Natural killer cell (primary cell): ENCODE data around the gene RGS10. TPM values are rescaled to one million over a fixed set of nuclear protein-coding genes. Genes with fewer than 3 reads are reported as not detected.

Experiments
- ATAC-seq, 3 donors: fragments of 150-1000 bp in 2 of 3; fragments of 200-7000 bp in 1 of 3; cut with Tn5 transposase; 1 replicate in 1 of 3; 2 replicates in 2 of 3; pipeline ENCODE4 v1.10.0; 2021; ENCODE audit warnings: mild to moderate bottlenecking in 2 of 3, moderate library complexity in 2 of 3
- DNase-seq, 2 donors: peaks; one replicate each; pipeline versions ENCODE4 v3.0.0 to v3.0.0-alpha.2; 2013 to 2021; ENCODE audit warnings: mixed read lengths in 1 of 2
- H3K27ac ChIP-seq: one replicate; pipeline ENCODE4 v1.5.1; 2013; ENCODE audit warnings: mild to moderate bottlenecking, low read length
- H3K27me3 ChIP-seq: one replicate; pipeline ENCODE4 v1.6.1; 2013; ENCODE audit warnings: low read length; ENCODE audit not compliant: control insufficient read depth, insufficient read depth
- H3K36me3 ChIP-seq: one replicate; pipeline ENCODE4 v1.6.1; 2013; ENCODE audit warnings: low read length; ENCODE audit not compliant: control insufficient read depth, insufficient read depth
- H3K4me1 ChIP-seq: one replicate; pipeline ENCODE4 v1.6.1; 2013; ENCODE audit warnings: low read length; ENCODE audit not compliant: control insufficient read depth, insufficient read depth
- H3K4me3 ChIP-seq: one replicate; pipeline ENCODE4 v1.5.1; 2013; ENCODE audit warnings: low read length
- H3K9me3 ChIP-seq: one replicate; pipeline ENCODE4 v1.6.1; 2013; ENCODE audit warnings: low read length; ENCODE audit not compliant: control insufficient read depth, insufficient read depth
- H3K27ac Mint-ChIP-seq, 2 donors: one replicate each; pipeline ENCODE4 v1.8.0; 2022; ENCODE audit warnings: mild to moderate bottlenecking in 2 of 2, mixed read lengths in 2 of 2, moderate library complexity in 1 of 2
- H3K27me3 Mint-ChIP-seq, 2 donors: one replicate each; pipeline ENCODE4 v1.8.0; 2022; ENCODE audit warnings: low read depth in 2 of 2, mixed read lengths in 2 of 2
- H3K36me3 Mint-ChIP-seq: one replicate; pipeline ENCODE4 v1.8.0; 2022; ENCODE audit warnings: mixed read lengths
- H3K4me1 Mint-ChIP-seq, 2 donors: one replicate each; pipeline ENCODE4 v1.8.0; 2022; ENCODE audit warnings: mixed read lengths in 2 of 2
- H3K4me3 Mint-ChIP-seq: one replicate; pipeline ENCODE4 v1.8.0; 2022; ENCODE audit warnings: mild to moderate bottlenecking, moderate library complexity, mixed read lengths
- H3K9me3 Mint-ChIP-seq, 2 donors: one replicate each; pipeline ENCODE4 v1.8.0; 2022; ENCODE audit warnings: mixed read lengths in 2 of 2
- WGBS: methylation state at CpG from one replicate; pipeline ENCODE4 v1.1.7; 2013; ENCODE audit warnings: missing lambda C conversion rate; ENCODE audit not compliant: insufficient coverage; 5-methylcytosine and 5-hydroxymethylcytosine counted together
- intact Hi-C: fragments of 100-400 bp; cut with micrococcal nuclease; formaldehyde crosslinking; loops from one replicate; pipeline ENCODE4 v1.14.2; 2022
- total RNA-seq, 4 donors: library from RNA; stranded (reverse); fragments of 120-200 nt in 1 of 4; gene quantifications; one replicate each; pipeline versions ENCODE4 v1.2.3 to v1.2.4, GENCODE V29; 2013 to 2022
- TF ChIP-seq, protein P1 (sequence below): fragments of 200-600 bp; IDR thresholded peaks from one replicate; pipeline ENCODE4 v1.8.0; 2022; ENCODE audit warnings: antibody characterized with exemption

Gene RGS10
- total RNA-seq, 3 donors from 2014 or later (not counting 1 experiment from before 2014, with no cell fraction given) = 13.5 to 25.7 (median 21.4) TPM

DNA sequence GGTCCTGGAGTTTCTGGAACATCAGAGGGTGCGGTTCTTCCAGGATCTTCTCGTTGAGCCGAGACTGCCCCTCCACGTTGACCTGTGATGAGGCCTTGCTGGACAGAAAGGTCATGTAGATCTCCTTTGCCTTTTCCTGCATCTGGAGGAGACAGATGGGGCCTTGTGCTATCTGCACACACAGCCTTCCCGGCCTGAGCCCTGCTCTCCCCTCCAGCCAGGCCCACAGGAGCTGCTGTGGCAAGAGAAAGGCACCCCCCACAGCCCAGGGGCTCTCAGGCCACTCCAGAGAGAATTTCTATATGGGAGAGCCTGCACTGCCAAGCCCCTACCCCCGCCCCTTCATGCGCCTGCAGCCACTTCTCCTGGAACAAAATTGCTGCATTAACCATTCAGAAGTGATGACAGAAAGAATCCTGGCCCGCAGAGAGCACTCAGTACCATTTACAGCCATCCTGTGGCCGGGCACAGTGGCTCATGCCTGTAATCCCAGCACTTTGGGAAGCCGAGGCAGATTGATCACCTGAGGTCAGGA lies 26.9 kb downstream of the RGS10 start:
- no peaks in the 10 kb centered on the region for H3K27me3 Mint-ChIP-seq
- DNase-seq = no peak
- H3K9me3 ChIP-seq = no peaks in the 10 kb centered on the region
- ATAC-seq = no peak
- intact Hi-C loops = no loop called here
- no peak overlapping the region for H3K27ac Mint-ChIP-seq
- no peaks in the 10 kb centered on the region for H3K9me3 Mint-ChIP-seq
- no peaks in the 10 kb centered on the region for H3K27me3 ChIP-seq
- H3K4me1 ChIP-seq = peaks cover 38% of the 10 kb centered on the region
- peaks cover 20% of the 10 kb centered on the region for H3K36me3 ChIP-seq
- no peak overlapping the region for H3K4me3 Mint-ChIP-seq
- no peaks in the 10 kb centered on the region for H3K36me3 Mint-ChIP-seq
- H3K4me3 ChIP-seq = no peak overlapping the region
- H3K4me1 Mint-ChIP-seq = peaks cover 17 to 35% of the 10 kb centered on the region in 2 donors
- WGBS = 94% methylated on average over 10 of the region's 10 CpGs
- no peak overlapping the region for H3K27ac ChIP-seq
- TF ChIP-seq, protein P1, sequence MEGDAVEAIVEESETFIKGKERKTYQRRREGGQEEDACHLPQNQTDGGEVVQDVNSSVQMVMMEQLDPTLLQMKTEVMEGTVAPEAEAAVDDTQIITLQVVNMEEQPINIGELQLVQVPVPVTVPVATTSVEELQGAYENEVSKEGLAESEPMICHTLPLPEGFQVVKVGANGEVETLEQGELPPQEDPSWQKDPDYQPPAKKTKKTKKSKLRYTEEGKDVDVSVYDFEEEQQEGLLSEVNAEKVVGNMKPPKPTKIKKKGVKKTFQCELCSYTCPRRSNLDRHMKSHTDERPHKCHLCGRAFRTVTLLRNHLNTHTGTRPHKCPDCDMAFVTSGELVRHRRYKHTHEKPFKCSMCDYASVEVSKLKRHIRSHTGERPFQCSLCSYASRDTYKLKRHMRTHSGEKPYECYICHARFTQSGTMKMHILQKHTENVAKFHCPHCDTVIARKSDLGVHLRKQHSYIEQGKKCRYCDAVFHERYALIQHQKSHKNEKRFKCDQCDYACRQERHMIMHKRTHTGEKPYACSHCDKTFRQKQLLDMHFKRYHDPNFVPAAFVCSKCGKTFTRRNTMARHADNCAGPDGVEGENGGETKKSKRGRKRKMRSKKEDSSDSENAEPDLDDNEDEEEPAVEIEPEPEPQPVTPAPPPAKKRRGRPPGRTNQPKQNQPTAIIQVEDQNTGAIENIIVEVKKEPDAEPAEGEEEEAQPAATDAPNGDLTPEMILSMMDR = no peak

DNA sequence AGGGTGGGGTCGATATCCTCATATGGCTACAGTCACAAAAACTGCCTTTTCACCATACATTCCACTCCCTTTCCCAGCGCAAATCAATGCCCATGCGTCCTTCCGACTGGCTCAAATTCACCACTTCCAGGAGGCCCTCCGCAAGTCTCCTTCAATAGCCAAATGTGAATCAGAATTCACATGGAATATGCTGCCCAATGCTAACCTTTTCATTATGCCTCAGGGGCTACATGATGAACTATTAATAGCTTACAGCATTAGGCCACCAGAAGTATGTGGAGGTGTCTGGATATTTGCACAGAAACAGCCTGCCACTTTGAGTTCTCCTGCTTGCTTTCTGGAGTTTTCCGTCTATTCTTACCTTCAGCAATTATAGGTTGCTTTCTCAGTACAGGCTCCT lies 27.7 kb downstream of the RGS10 start:
- Mint-ChIP-seq H3K36me3 (no peaks in the 10 kb centered on the region), H3K27ac (no peak overlapping the region), H3K9me3 (no peaks in the 10 kb centered on the region), H3K27me3 (no peaks in the 10 kb centered on the region), H3K4me1 (peaks cover 17 to 33% of the 10 kb centered on the region in 2 donors), H3K4me3 (no peak overlapping the region)
- no peaks in the 10 kb centered on the region for H3K27me3 ChIP-seq
- no peak for ATAC-seq
- H3K9me3 ChIP-seq = no peaks in the 10 kb centered on the region
- intact Hi-C loops = no loop called here
- H3K36me3 ChIP-seq = peaks cover 23% of the 10 kb centered on the region
- H3K4me1 ChIP-seq = peaks cover 38% of the 10 kb centered on the region
- WGBS = 99% methylated on average over 6 of the region's 6 CpGs
- no peak overlapping the region for H3K27ac ChIP-seq
- no peak for DNase-seq
- no peak overlapping the region for H3K4me3 ChIP-seq
- TF ChIP-seq, protein P1 = no peak

DNA sequence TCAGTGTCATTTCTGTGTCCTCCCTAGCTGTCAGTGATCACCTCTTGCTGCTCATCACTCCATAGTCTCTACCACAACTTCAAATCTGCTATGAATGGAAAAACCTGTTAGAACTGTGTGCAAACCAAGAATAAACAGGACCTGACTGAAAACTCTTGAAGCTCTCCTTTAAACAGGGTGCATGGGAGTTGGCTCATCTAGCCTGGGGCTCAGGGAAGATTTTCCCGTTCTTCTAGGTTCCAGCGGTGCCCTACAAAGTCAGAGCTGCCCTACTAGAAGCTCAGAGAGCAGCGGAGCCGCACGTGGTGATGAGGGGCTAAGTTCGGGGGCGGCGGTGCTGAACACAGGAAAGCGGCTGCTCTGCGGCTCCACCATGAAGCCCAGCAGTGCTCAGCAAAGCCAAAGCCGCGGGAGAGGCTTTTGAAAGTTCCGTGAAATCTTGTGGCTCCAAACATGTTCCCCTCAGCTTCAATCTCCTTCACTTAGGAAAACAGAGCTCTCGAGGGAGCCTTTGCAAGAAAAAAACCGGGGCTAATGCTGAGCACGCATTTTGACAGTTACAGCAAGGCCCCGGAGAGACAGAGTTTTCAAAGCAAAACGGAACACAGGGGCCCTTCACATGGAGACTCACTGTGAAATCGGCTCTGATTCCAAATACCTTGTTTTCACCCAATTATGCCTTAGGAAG lies 30.5 kb downstream of the RGS10 start:
- Histone ChIP-seq H3K27ac (no peak overlapping the region), H3K9me3 (no peaks in the 10 kb centered on the region), H3K27me3 (no peaks in the 10 kb centered on the region), H3K36me3 (peaks cover 28% of the 10 kb centered on the region), H3K4me1 (peaks cover 17% of the 10 kb centered on the region), H3K4me3 (no peak overlapping the region)
- intact Hi-C loops = no loop called here
- no peak overlapping the region for H3K27ac Mint-ChIP-seq
- TF ChIP-seq, protein P1 = no peak
- 93% methylated on average over 19 of the region's 19 CpGs for WGBS
- ATAC-seq (no peak), DNase-seq (peak in 1 of 2 donors; percentile 60)
- H3K4me1 Mint-ChIP-seq = peaks cover 7 to 8% of the 10 kb centered on the region in 2 donors
- H3K4me3 Mint-ChIP-seq = no peak overlapping the region
- no peaks in the 10 kb centered on the region for H3K36me3 Mint-ChIP-seq
- H3K9me3 Mint-ChIP-seq = no peaks in the 10 kb centered on the region
- H3K27me3 Mint-ChIP-seq = no peaks in the 10 kb centered on the region
